ENCODE measurements around the gene UTP3. TPM values are rescaled to one million over a fixed set of nuclear protein-coding genes. Genes with fewer than 3 reads are reported as not detected.
A peak's percentile ranks its signal among the peaks of the same experiment; 100 is the strongest.

Gene UTP3
- total and polyA plus RNA-seq, 10 donors: 29.0 to 51.3 (median 38.0) TPM

DNA sequence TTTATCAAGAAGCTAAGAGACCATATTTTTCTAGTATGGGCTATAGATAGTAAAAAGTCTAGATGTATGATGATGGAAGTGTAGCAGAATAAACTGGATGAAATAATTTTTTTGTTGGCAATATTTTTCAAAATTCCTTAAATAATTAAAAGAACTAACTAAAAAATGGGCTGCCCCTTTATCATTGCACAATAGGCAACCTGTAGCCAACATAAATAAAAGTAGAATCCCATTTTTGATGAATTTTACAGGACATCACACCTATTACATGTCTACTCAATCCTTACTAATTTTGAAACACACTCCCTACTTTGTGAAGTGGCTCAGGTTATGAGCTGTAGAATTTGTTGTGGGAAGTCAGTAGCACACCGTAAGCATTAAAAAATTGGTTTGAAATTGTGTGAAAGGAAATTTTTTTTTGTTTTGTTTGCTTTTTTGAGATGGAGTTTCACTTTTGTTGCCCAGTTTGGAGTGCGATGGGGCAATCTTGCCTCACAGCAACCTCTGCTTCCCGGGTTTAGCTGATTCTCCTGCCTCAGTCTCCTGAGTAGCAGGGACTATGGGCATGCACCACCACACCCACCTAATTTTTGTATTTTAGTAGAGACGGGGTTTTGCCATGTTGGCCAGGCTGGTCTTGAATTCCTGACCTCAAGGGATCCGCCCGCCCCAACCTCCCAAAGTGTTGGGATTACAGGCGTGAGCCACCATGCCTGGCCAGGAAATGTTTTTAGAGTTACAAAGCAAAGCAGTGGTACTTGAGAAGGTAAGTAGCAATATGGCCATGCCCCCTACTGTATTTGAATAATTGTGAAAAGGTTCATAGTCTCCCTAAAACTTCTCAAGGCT is 24.5 kb downstream of the UTP3 start:
- no peak for TF ChIP-seq POLR2A (IDR thresholded peaks at IDR 0.05)
- TF ChIP-seq POLR2AphosphoS5 (IDR thresholded peaks at IDR 0.05): no peak
- no peak for TF ChIP-seq CTCF (IDR thresholded peaks at IDR 0.05 in 8 of 11, conservative IDR thresholded peaks at IDR 0.05 in 3 of 11)
- no peak for DNase-seq
- Histone ChIP-seq H3K36me3 (no peaks in the 10 kb centered on the region), H3K9me3 (no peaks in the 10 kb centered on the region), H3K4me1 (peaks cover 26 to 84% (median 62%) of the 10 kb centered on the region in 6 donors), H3K27ac (peak overlapping the region; percentile 22 to 83 (median 62)), H3K27me3 (replicated peaks in 1 of 7) (no peaks in the 10 kb centered on the region), H3K4me3 (peak overlapping the region in 1 of 8 donors; percentile 33)
- WGBS, 5 donors: 75 to 86% (median 80%) methylated on average over 7 of the region's 7 CpGs
- intact Hi-C loops (cut with DNase I; ENCODE audit: low total_unique reads): no loop called here

DNA sequence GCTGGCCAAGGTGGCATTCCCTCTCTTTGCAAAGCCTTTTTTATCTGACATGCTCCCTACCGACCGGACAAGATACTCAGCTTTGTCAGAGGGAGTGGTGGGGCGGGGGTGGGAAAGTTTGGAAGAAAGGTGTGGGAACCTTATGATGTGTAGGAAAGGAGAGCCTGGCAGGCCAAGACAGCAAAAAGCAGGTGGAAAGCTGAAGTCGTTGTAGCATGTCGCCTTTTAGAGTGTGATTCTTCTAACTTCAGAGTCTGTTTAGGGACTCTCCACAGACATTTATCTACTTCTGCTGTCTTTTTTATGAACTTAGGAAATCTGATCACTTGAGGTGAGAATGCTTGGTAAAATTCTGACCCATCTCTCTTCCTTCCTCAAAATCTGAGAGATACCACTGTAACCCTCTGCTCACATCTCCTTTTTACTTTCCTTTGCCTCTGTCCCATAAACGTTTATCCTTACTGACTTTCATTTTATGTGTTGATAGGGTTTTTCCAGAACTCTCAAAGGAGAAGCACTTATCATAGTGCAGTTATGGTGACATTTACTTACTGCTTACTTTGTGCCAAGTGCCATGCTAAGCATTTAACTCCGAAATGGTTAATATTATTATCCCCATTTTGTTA is 25.2 kb downstream of the UTP3 start:
- peak overlapping the region; percentile 22 to 83 (median 62) for H3K27ac ChIP-seq
- intact Hi-C loops (cut with DNase I; ENCODE audit: low total_unique reads): no loop called here
- TF ChIP-seq POLR2AphosphoS5 (IDR thresholded peaks at IDR 0.05): no peak
- TF ChIP-seq POLR2A (IDR thresholded peaks at IDR 0.05): no peak
- TF ChIP-seq CTCF (IDR thresholded peaks at IDR 0.05 in 8 of 11, conservative IDR thresholded peaks at IDR 0.05 in 3 of 11): no peak
- H3K4me1 ChIP-seq: peaks cover 26 to 76% (median 58%) of the 10 kb centered on the region in 6 donors
- no peaks in the 10 kb centered on the region for H3K9me3 ChIP-seq
- H3K27me3 ChIP-seq (replicated peaks in 1 of 7): no peaks in the 10 kb centered on the region
- WGBS, 5 donors: 58 to 65% (median 60%) methylated on average over 7 of the region's 7 CpGs
- DNase-seq: no peak
- H3K36me3 ChIP-seq: no peaks in the 10 kb centered on the region
- H3K4me3 ChIP-seq: peak overlapping the region in 1 of 8 donors; percentile 33

DNA sequence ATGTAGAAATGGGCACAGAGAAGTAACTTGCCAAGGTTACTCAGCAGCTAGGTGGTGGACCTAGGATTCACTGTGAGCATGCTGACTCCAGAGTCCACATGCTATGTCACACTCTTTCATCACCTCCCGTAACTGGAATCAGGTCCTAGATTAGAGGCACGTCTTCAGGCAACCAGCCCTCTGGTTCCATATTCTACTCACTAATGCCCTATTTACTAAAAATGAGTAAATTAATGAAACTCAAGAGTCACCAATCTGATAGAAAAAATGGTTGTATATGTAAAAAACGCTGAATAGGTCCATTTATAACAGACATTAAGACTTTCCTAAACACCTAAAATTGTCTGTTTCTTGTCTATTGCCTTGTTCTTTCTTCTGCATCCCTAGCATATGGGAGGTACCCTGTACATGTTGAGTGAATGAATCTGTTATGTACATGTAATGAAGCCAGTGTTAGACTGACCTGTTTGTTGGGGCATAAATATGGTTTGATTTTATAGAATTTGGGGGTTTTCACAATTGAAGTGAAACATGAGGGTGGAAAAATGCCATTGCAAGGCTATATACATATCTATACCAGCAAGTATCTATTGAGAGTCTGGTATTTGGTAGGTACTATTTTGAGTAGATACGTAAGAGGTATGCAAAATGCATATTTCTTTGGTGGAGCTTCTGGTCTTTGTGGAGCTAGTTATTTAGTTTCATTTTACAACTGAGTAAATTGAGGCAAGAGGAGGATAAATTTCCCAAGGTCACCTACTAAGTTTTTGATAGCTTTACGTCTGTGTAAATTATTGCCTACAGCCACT is 26.0 kb downstream of the UTP3 start:
- peak overlapping the region in 7 of 8 donors; percentile 41 to 83 (median 68) for H3K27ac ChIP-seq
- 60 to 81% (median 68%) methylated on average over 5 of the region's 5 CpGs for WGBS, 5 donors
- no peak for TF ChIP-seq CTCF (IDR thresholded peaks at IDR 0.05 in 8 of 11, conservative IDR thresholded peaks at IDR 0.05 in 3 of 11)
- no peak for TF ChIP-seq POLR2AphosphoS5 (IDR thresholded peaks at IDR 0.05)
- TF ChIP-seq POLR2A (IDR thresholded peaks at IDR 0.05): no peak
- DNase-seq: no peak
- H3K4me1 ChIP-seq: peaks cover 26 to 69% (median 57%) of the 10 kb centered on the region in 6 donors
- H3K36me3 ChIP-seq: no peaks in the 10 kb centered on the region
- intact Hi-C loops (cut with DNase I; ENCODE audit: low total_unique reads): no loop called here
- peak overlapping the region in 1 of 8 donors; percentile 33 for H3K4me3 ChIP-seq
- H3K27me3 ChIP-seq (replicated peaks in 1 of 7): no peaks in the 10 kb centered on the region
- H3K9me3 ChIP-seq: no peaks in the 10 kb centered on the region
